Measurements from ENCODE around the gene ADGRA3. TPM values are rescaled to one million over a fixed set of nuclear protein-coding genes. Genes with fewer than 3 reads are reported as not detected.

Gene ADGRA3
- total and polyA plus RNA-seq, 2 of the 13 experiments (the other 11 are each of a cell fraction or from before 2014, with no cell fraction given), result 32.2 to 40.8 TPM

- H3K36me3 ChIP-seq (replicated peaks in 1 of 2; ENCODE audit: control insufficient read depth in 1 of 2, insufficient read depth in 2 of 2, low read length in 2 of 2), result peaks cover 12 to 62% of the 10 kb centered on the region in 2 experiments
- intact Hi-C loops (cut with micrococcal nuclease; ENCODE audit: unreplicated experiment), result no loop called here
- no peak overlapping the region for H3K27ac ChIP-seq (ENCODE audit: extremely low read length, insufficient read depth, low read length)
- no peaks in the 10 kb centered on the region for H3K9me3 ChIP-seq (ENCODE audit: low read length)
- POLR2A ChIA-PET, result no interaction called here
- H3K9ac ChIP-seq (ENCODE audit: insufficient read depth, low read depth, low read length), result no peak overlapping the region
- in situ Hi-C loops (cut with HindIII; ENCODE audit: extremely low pct_ligation_motif_present, low pct_unique_long_range_greater_than_20kb), result no loop called here
- H3K27me3 ChIP-seq (ENCODE audit: control insufficient read depth in 1 of 2, insufficient read depth in 2 of 2, low read length in 2 of 2), result no peaks in the 10 kb centered on the region
- H3K4me1 ChIP-seq (ENCODE audit: insufficient read depth, low read length), result no peaks in the 10 kb centered on the region
- no peaks in the 10 kb centered on the region for H4K20me1 ChIP-seq (ENCODE audit: insufficient read depth, low read length)
- no peak overlapping the region for H2AFZ ChIP-seq (ENCODE audit: low read length)
- no peak for FAIRE-seq
- no peak for ATAC-seq
- TF ChIP-seq, protein P1, sequence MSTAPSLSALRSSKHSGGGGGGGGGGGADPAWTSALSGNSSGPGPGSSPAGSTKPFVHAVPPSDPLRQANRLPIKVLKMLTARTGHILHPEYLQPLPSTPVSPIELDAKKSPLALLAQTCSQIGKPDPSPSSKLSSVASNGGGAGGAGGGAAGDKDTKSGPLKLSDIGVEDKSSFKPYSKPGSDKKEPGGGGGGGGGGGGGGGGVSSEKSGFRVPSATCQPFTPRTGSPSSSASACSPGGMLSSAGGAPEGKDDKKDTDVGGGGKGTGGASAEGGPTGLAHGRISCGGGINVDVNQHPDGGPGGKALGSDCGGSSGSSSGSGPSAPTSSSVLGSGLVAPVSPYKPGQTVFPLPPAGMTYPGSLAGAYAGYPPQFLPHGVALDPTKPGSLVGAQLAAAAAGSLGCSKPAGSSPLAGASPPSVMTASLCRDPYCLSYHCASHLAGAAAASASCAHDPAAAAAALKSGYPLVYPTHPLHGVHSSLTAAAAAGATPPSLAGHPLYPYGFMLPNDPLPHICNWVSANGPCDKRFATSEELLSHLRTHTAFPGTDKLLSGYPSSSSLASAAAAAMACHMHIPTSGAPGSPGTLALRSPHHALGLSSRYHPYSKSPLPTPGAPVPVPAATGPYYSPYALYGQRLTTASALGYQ (CRISPR knock-in tag; IDR thresholded peaks at IDR 0.05), result no peak
- TF ChIP-seq, protein P2, sequence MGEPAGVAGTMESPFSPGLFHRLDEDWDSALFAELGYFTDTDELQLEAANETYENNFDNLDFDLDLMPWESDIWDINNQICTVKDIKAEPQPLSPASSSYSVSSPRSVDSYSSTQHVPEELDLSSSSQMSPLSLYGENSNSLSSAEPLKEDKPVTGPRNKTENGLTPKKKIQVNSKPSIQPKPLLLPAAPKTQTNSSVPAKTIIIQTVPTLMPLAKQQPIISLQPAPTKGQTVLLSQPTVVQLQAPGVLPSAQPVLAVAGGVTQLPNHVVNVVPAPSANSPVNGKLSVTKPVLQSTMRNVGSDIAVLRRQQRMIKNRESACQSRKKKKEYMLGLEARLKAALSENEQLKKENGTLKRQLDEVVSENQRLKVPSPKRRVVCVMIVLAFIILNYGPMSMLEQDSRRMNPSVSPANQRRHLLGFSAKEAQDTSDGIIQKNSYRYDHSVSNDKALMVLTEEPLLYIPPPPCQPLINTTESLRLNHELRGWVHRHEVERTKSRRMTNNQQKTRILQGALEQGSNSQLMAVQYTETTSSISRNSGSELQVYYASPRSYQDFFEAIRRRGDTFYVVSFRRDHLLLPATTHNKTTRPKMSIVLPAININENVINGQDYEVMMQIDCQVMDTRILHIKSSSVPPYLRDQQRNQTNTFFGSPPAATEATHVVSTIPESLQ (CRISPR knock-in tag; conservative IDR thresholded peaks at IDR 0.05), result no peak
- TF ChIP-seq DMAP1 (CRISPR knock-in tag; IDR thresholded peaks at IDR 0.05) (no peak), HOXA7 (CRISPR knock-in tag; IDR thresholded peaks at IDR 0.05) (no peak), ZBTB20 (CRISPR knock-in tag; IDR thresholded peaks at IDR 0.05; ENCODE audit: borderline replicate concordance, low read depth) (no peak), ZNF510 (CRISPR knock-in tag; IDR thresholded peaks at IDR 0.05; ENCODE audit: low read depth) (no peak), ZFP1 (CRISPR knock-in tag; IDR thresholded peaks at IDR 0.05) (no peak), ZNF589 (CRISPR knock-in tag; conservative IDR thresholded peaks at IDR 0.05) (no peak), EZH2 (conservative IDR thresholded peaks at IDR 0.05; ENCODE audit: low read depth, low read length) (no peak), SRY (CRISPR knock-in tag; IDR thresholded peaks at IDR 0.05) (no peak), ZNF138 (CRISPR knock-in tag; IDR thresholded peaks at IDR 0.05; ENCODE audit: low read depth) (no peak), REL (CRISPR knock-in tag; conservative IDR thresholded peaks at IDR 0.05) (no peak), NFKBIZ (CRISPR knock-in tag; IDR thresholded peaks at IDR 0.05) (no peak), ZNF83 (CRISPR knock-in tag; IDR thresholded peaks at IDR 0.05; ENCODE audit: borderline replicate concordance) (no peak)
- TF ChIP-seq, protein P3, sequence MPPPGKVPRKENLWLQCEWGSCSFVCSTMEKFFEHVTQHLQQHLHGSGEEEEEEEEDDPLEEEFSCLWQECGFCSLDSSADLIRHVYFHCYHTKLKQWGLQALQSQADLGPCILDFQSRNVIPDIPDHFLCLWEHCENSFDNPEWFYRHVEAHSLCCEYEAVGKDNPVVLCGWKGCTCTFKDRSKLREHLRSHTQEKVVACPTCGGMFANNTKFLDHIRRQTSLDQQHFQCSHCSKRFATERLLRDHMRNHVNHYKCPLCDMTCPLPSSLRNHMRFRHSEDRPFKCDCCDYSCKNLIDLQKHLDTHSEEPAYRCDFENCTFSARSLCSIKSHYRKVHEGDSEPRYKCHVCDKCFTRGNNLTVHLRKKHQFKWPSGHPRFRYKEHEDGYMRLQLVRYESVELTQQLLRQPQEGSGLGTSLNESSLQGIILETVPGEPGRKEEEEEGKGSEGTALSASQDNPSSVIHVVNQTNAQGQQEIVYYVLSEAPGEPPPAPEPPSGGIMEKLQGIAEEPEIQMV (CRISPR knock-in tag; IDR thresholded peaks at IDR 0.05; ENCODE audit: low read depth), result no peak
- TF ChIP-seq, protein P4, sequence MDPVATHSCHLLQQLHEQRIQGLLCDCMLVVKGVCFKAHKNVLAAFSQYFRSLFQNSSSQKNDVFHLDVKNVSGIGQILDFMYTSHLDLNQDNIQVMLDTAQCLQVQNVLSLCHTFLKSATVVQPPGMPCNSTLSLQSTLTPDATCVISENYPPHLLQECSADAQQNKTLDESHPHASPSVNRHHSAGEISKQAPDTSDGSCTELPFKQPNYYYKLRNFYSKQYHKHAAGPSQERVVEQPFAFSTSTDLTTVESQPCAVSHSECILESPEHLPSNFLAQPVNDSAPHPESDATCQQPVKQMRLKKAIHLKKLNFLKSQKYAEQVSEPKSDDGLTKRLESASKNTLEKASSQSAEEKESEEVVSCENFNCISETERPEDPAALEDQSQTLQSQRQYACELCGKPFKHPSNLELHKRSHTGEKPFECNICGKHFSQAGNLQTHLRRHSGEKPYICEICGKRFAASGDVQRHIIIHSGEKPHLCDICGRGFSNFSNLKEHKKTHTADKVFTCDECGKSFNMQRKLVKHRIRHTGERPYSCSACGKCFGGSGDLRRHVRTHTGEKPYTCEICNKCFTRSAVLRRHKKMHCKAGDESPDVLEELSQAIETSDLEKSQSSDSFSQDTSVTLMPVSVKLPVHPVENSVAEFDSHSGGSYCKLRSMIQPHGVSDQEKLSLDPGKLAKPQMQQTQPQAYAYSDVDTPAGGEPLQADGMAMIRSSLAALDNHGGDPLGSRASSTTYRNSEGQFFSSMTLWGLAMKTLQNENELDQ (CRISPR knock-in tag; IDR thresholded peaks at IDR 0.05; ENCODE audit: borderline replicate concordance), result no peak
- 97% methylated on average over 6 of the region's 6 CpGs for WGBS (ENCODE audit: low lambda C conversion rate)
- CTCF ChIA-PET (ENCODE audit: low intra/inter-chr PET ratio, low total read pairs), result no interaction called here
- H3K4me2 ChIP-seq (ENCODE audit: low read depth, low read length), result no peak overlapping the region
- H3K4me3 ChIP-seq (replicated peaks in 1 of 3; ENCODE audit: insufficient read depth in 1 of 3, low read depth in 2 of 3, low read length in 3 of 3), result no peak overlapping the region
- no TSS peak for BruUV-seq (replicated peaks)
- no peak for DNase-seq (ENCODE audit: low spot score)
- H3K79me2 ChIP-seq (ENCODE audit: insufficient read depth, low read length), result no peaks in the 10 kb centered on the region
Observed at GRCh38 chr4:22444813-22445212, 71.1 kb downstream of the ADGRA3 start.
